Smooth muscle cell (in vitro differentiated cells): ENCODE measurements around the gene AMZ1. TPM values are rescaled to one million over a fixed set of nuclear protein-coding genes. Genes with fewer than 3 reads are reported as not detected.

Experiments used
- DNase-seq: peaks from one replicate; lab custom pipeline; 2025; ENCODE audit not compliant: unreplicated experiment; lab: John Stamatoyannopoulos, UW
- H2AFZ ChIP-seq: fragments of 200-600 bp; sonication (generic); 2 replicates; pipeline ENCODE4 v1.6.0; 2016; ENCODE audit warnings: antibody characterized with exemption, low read depth, mild to moderate bottlenecking
- H3F3A ChIP-seq: fragments of 200-600 bp; sonication (generic); 2 replicates; pipeline ENCODE4 v1.6.0; 2017; ENCODE audit warnings: antibody characterized with exemption, low read depth
- H3K27ac ChIP-seq: fragments of 200-600 bp; sonication (generic); 2 replicates; pipeline ENCODE4 v1.5.1; 2016; ENCODE audit warnings: low read depth, mild to moderate bottlenecking
- H3K27me3 ChIP-seq: fragments of 200-600 bp; sonication (generic); 2 replicates; pipeline ENCODE4 v1.6.1; 2016; ENCODE audit warnings: low read depth, mild to moderate bottlenecking
- H3K36me3 ChIP-seq: fragments of 200-600 bp; sonication (generic); 2 replicates; pipeline ENCODE4 v1.5.1; 2016; ENCODE audit warnings: low read depth
- H3K4me1 ChIP-seq: fragments of 200-600 bp; sonication (generic); 2 replicates; pipeline ENCODE4 v1.5.1; 2016; ENCODE audit warnings: low read depth
- H3K4me2 ChIP-seq: fragments of 200-600 bp; sonication (generic); 2 replicates; pipeline ENCODE4 v1.6.0; 2016; ENCODE audit warnings: mild to moderate bottlenecking
- H3K4me3 ChIP-seq: fragments of 200-600 bp; sonication (generic); 2 replicates; pipeline ENCODE4 v1.5.1; 2016; ENCODE audit warnings: mild to moderate bottlenecking
- H3K79me2 ChIP-seq: fragments of 200-600 bp; sonication (generic); 2 replicates; pipeline ENCODE4 v1.6.0; 2016; ENCODE audit warnings: low read depth, mild to moderate bottlenecking
- H3K9ac ChIP-seq: fragments of 200-600 bp; sonication (generic); 2 replicates; pipeline ENCODE4 v1.6.0; 2016; ENCODE audit warnings: low read depth
- H3K9me3 ChIP-seq: fragments of 200-600 bp; sonication (generic); replicated peaks from 2 replicates; pipeline ENCODE4 v1.5.1; 2016; ENCODE audit warnings: low read depth
- H4K20me1 ChIP-seq: fragments of 200-600 bp; sonication (generic); 2 replicates; pipeline ENCODE4 v1.6.0; 2016; ENCODE audit warnings: low read depth
- CTCF ChIP-seq: fragments of 200-600 bp; sonication (generic); IDR thresholded peaks from 2 replicates; pipeline ENCODE4 v1.5.1; 2017; ENCODE audit warnings: borderline replicate concordance, mild to moderate bottlenecking, antibody characterized with exemption; ENCODE audit not compliant: insufficient read depth, poor library complexity, severe bottlenecking
- WGBS: methylation state at CpG from one replicate; pipeline ENCODE4 v1.1.7; 2016; ENCODE audit warnings: low lambda C conversion rate; 5-methylcytosine and 5-hydroxymethylcytosine counted together
- polyA plus RNA-seq: library from polyadenylated mRNA; unstranded; fragments of >200 nt; fragmentation: Nextera tagmentation; extraction: Ambion mirVana; gene quantifications from 2 replicates; pipeline ENCODE4 v1.2.1, GENCODE V29; 2016
- total RNA-seq: library from RNA; depleted of rRNA; stranded (reverse); fragments of >200 nt; gene quantifications from 2 replicates; pipeline ENCODE4 v1.2.3, GENCODE V29; 2014

The AMZ1 gene
- total and polyA plus RNA-seq, 2 experiments from 2014 or later, result 0.63 to 1.1 TPM

GRCh38 chr7:2651847-2652735, 35.9 kb upstream of the AMZ1 start:
- Histone ChIP-seq H3K9ac (no peak overlapping the region), H3K9me3 (no peaks in the 10 kb centered on the region), H3K4me1 (no peaks in the 10 kb centered on the region), H3K36me3 (peaks cover 5% of the 10 kb centered on the region), H3F3A (no peaks in the 10 kb centered on the region), H3K79me2 (peaks cover under 1% of the 10 kb centered on the region), H3K4me2 (no peak overlapping the region), H3K27ac (no peak overlapping the region), H2AFZ (no peak overlapping the region), H3K4me3 (no peak overlapping the region), H3K27me3 (no peaks in the 10 kb centered on the region), H4K20me1 (peaks cover 59% of the 10 kb centered on the region)
- TF ChIP-seq CTCF, result no peak
- DNase-seq, result no peak
- WGBS, result 96% methylated on average over 28 of the region's 28 CpGs

GRCh38 chr7:2652736-2653060, 35.3 kb upstream of the AMZ1 start:
- Histone ChIP-seq H3K9me3 (no peaks in the 10 kb centered on the region), H3K79me2 (no peaks in the 10 kb centered on the region), H2AFZ (no peak overlapping the region), H3K27me3 (no peaks in the 10 kb centered on the region), H3K27ac (no peak overlapping the region), H3K9ac (no peak overlapping the region), H3K36me3 (peaks cover 5% of the 10 kb centered on the region), H4K20me1 (peaks cover 59% of the 10 kb centered on the region), H3K4me1 (no peaks in the 10 kb centered on the region), H3K4me2 (no peak overlapping the region), H3K4me3 (no peak overlapping the region), H3F3A (no peaks in the 10 kb centered on the region)
- WGBS, result 94% methylated on average over 12 of the region's 12 CpGs
- no peak for DNase-seq
- TF ChIP-seq CTCF, result no peak

GRCh38 chr7:2654059-2654458, 33.9 kb upstream of the AMZ1 start:
- Histone ChIP-seq H3K9ac (no peak overlapping the region), H3K4me3 (no peak overlapping the region), H4K20me1 (peaks cover 59% of the 10 kb centered on the region), H2AFZ (no peak overlapping the region), H3K4me2 (no peak overlapping the region), H3K79me2 (no peaks in the 10 kb centered on the region), H3K4me1 (no peaks in the 10 kb centered on the region), H3F3A (no peaks in the 10 kb centered on the region), H3K9me3 (no peaks in the 10 kb centered on the region), H3K27me3 (no peaks in the 10 kb centered on the region), H3K36me3 (peaks cover 5% of the 10 kb centered on the region), H3K27ac (no peak overlapping the region)
- 96% methylated on average over 5 of the region's 5 CpGs for WGBS
- DNase-seq, result no peak
- no peak for TF ChIP-seq CTCF
